Upper lobe of left lung (tissue), 6 donors: ENCODE measurements around the gene REELD1. TPM values are rescaled to one million over a fixed set of nuclear protein-coding genes. Genes with fewer than 3 reads are reported as not detected.
A peak's percentile ranks its signal among the peaks of the same experiment; 100 is the strongest.

ENCODE experiments used
- ATAC-seq, 2 donors: fragments of 200-7000 bp; cut with Tn5 transposase; one replicate each; pipeline ENCODE4 v1.9.1; 2022; ENCODE audit warnings: mild to moderate bottlenecking in 2 of 2, moderate library complexity in 2 of 2; ENCODE audit not compliant: low FRiP score in 2 of 2
- DNase-seq, 2 donors: peaks; one replicate each; pipeline ENCODE4 v3.0.0-alpha.2; 2019 to 2020
- H3K27ac ChIP-seq, 4 donors: fragments of 200-600 bp; sonication (generic); one replicate each; pipeline ENCODE4 v1.5.1; 2016 to 2019
- H3K27me3 ChIP-seq, 4 donors: fragments of 200-600 bp; sonication (generic); one replicate each; pipeline ENCODE4 v1.5.1; 2017 to 2019
- H3K36me3 ChIP-seq, 4 donors: fragments of 200-600 bp; sonication (generic); one replicate each; pipeline ENCODE4 v1.5.1; 2016 to 2019
- H3K4me1 ChIP-seq, 4 donors: fragments of 200-600 bp; sonication (generic); one replicate each; pipeline ENCODE4 v1.5.1; 2018 to 2019
- H3K4me3 ChIP-seq, 4 donors: fragments of 200-600 bp; sonication (generic); one replicate each; pipeline ENCODE4 v1.5.1; 2017 to 2019; ENCODE audit warnings: mild to moderate bottlenecking in 2 of 4, moderate library complexity in 1 of 4
- H3K9me3 ChIP-seq, 4 donors: fragments of 200-600 bp; sonication (generic); one replicate each; pipeline ENCODE4 v1.5.1; 2018 to 2019
- CTCF ChIP-seq, 6 experiments: fragments of 450-650 bp in 4 of 6; fragments of 200-600 bp in 2 of 6; sonication (generic) in 2 of 6; IDR thresholded peaks; one replicate each; pipeline ENCODE4 v1.5.1; 2016 to 2019; ENCODE audit warnings: antibody characterized with exemption in 6 of 6
- EP300 ChIP-seq, 4 donors: sonication (generic); formaldehyde crosslinking; IDR thresholded peaks; one replicate each; pipeline ENCODE4 v1.5.1; 2017; ENCODE audit warnings: antibody characterized with exemption in 4 of 4, control low read depth in 2 of 4
- POLR2A ChIP-seq, 4 donors: fragments of 450-650 bp; IDR thresholded peaks; one replicate each; pipeline ENCODE4 v1.5.1; 2016 to 2017; ENCODE audit warnings: antibody characterized with exemption in 4 of 4, mild to moderate bottlenecking in 2 of 4
- POLR2AphosphoS5 ChIP-seq, 2 donors: sonication (generic); formaldehyde crosslinking; IDR thresholded peaks; one replicate each; pipeline ENCODE4 v1.5.1; 2017; ENCODE audit warnings: antibody characterized with exemption in 2 of 2
- WGBS, 2 donors: methylation state at CpG; one replicate each; pipeline ENCODE4 v1.1.5; 2017 to 2018; 5-methylcytosine and 5-hydroxymethylcytosine counted together
- total RNA-seq, 6 donors: library from RNA; depleted of rRNA in 4 of 6; stranded (reverse); fragments of >200 nt in 4 of 6; gene quantifications; one replicate each; pipeline versions ENCODE4 v1.1.0 to v1.2.1, GENCODE V29; 2016 to 2021
- donor health status: DM: no; HTN: no; CAD: no; lungs with moderate emphysema.
- donor health status: DM: no; HTN: yes; CAD: no; lungs with severe emphysema.

Gene REELD1
- total RNA-seq, 6 donors from 2014 or later: 0.26 to 2.1 (median 0.73) TPM

- no peaks in the 10 kb centered on the region for H3K9me3 ChIP-seq
- WGBS, 2 donors: 93 to 96% methylated on average over 4 of the region's 4 CpGs
- peaks cover 10 to 65% (median 17%) of the 10 kb centered on the region in 4 donors for H3K36me3 ChIP-seq
- DNase-seq (no peak), ATAC-seq (no peak)
- H3K4me1 ChIP-seq: peaks cover 6 to 12% (median 11%) of the 10 kb centered on the region in 4 donors
- no peak overlapping the region for H3K27ac ChIP-seq
- TF ChIP-seq CTCF (IDR thresholded peaks at IDR 0.05): no peak
- TF ChIP-seq POLR2AphosphoS5 (IDR thresholded peaks at IDR 0.05): no peak
- no peak for TF ChIP-seq POLR2A (IDR thresholded peaks at IDR 0.05)
- TF ChIP-seq EP300 (IDR thresholded peaks at IDR 0.05): no peak
- H3K4me3 ChIP-seq: no peak overlapping the region
- H3K27me3 ChIP-seq: no peaks in the 10 kb centered on the region
Measured at GRCh38 chr4:146186041-146186440, 28.3 kb upstream of the REELD1 start.

DNA sequence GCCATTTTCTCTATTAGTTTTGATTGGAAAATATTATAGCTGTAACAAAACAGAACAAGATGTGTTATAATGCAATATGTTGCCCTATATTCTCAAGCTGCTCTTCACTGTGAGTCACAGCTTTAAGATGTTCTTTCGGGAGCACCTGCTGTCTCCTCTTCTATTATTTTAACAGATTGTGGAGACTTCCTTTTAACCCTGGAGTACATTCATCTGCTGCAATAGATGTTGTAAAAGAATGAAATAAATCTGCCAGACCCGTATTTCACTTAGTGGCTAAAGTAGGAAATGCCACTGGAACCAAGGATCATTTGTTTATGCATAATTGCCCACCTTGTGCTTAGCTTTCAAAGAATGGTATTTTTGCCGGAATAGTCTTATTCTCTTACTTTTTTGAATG lies 27.7 kb upstream of the REELD1 start:
- no peak overlapping the region for H3K4me3 ChIP-seq
- TF ChIP-seq EP300 (IDR thresholded peaks at IDR 0.05) (no peak), POLR2AphosphoS5 (IDR thresholded peaks at IDR 0.05) (no peak), POLR2A (IDR thresholded peaks at IDR 0.05) (no peak), CTCF (IDR thresholded peaks at IDR 0.05) (no peak)
- peaks cover 6 to 16% (median 11%) of the 10 kb centered on the region in 4 donors for H3K4me1 ChIP-seq
- no peak for ATAC-seq
- DNase-seq: no peak
- no peaks in the 10 kb centered on the region for H3K27me3 ChIP-seq
- H3K36me3 ChIP-seq: peaks cover 11 to 68% (median 17%) of the 10 kb centered on the region in 4 donors
- 83 to 87% methylated on average over 3 of the region's 3 CpGs for WGBS, 2 donors
- no peaks in the 10 kb centered on the region for H3K9me3 ChIP-seq
- no peak overlapping the region for H3K27ac ChIP-seq

DNA sequence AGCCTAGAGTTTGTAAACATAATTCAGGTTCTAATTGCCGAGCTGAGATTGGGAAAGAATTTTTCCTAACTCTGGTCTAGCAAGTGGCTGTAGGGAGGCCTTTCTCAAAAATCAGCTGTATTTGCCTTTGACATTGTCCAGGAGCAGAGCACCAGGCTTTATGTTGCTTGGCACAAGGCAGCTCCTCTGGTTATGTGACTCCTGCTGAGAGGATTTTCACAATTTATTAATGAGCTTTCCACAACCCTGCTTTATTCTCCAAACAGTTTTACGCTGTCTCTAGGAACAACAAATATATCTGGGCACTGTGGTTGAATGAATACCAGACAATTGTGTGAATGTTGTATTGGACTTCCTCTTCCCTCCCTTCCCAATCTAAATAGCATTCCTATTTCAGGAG lies 23.9 kb upstream of the REELD1 start:
- Histone ChIP-seq H3K27ac (peak overlapping the region; percentile 27 to 68 (median 40)), H3K4me3 (no peak overlapping the region), H3K4me1 (peaks cover 10 to 28% (median 14%) of the 10 kb centered on the region in 4 donors), H3K27me3 (no peaks in the 10 kb centered on the region), H3K36me3 (peaks cover 11 to 63% (median 16%) of the 10 kb centered on the region in 4 donors), H3K9me3 (no peaks in the 10 kb centered on the region)
- no peak for ATAC-seq
- no peak for DNase-seq
- TF ChIP-seq POLR2A (IDR thresholded peaks at IDR 0.05) (no peak), POLR2AphosphoS5 (IDR thresholded peaks at IDR 0.05) (no peak), CTCF (IDR thresholded peaks at IDR 0.05) (no peak), EP300 (IDR thresholded peaks at IDR 0.05) (no peak)
- 43 to 61% methylated on average over 2 of the region's 2 CpGs for WGBS, 2 donors

- H3K36me3 ChIP-seq: peaks cover 11 to 51% (median 16%) of the 10 kb centered on the region in 4 donors
- peak in 1 of 4 donors; percentile 29 for TF ChIP-seq EP300 (IDR thresholded peaks at IDR 0.05)
- peak in 1 of 2 donors; percentile 32 for TF ChIP-seq POLR2AphosphoS5 (IDR thresholded peaks at IDR 0.05)
- peak in 2 of 6 experiments; percentile 9 to 36 for TF ChIP-seq CTCF (IDR thresholded peaks at IDR 0.05)
- no peak for TF ChIP-seq POLR2A (IDR thresholded peaks at IDR 0.05)
Measured at GRCh38 chr4:146191766-146192458, 22.4 kb upstream of the REELD1 start.

More at GRCh38 chr4:146191766-146192458, 22.4 kb upstream of the REELD1 start:
- Histone ChIP-seq H3K27ac (peak overlapping the region; percentile 68 to 79 (median 73)), H3K27me3 (no peaks in the 10 kb centered on the region), H3K9me3 (no peaks in the 10 kb centered on the region), H3K4me3 (no peak overlapping the region), H3K4me1 (peaks cover 10 to 28% (median 14%) of the 10 kb centered on the region in 4 donors)
- peak; percentile 55 to 72 for ATAC-seq
- no peak for DNase-seq
- WGBS, 2 donors: 65 to 76% methylated on average over 9 of the region's 9 CpGs
